DLD1 (cell line): ENCODE measurements around the gene SCN8A.

Source experiments
- in situ Hi-C: cut with HindIII; loops from 2 replicates; pipeline ENCODE4 v1.10.0; 2017; ENCODE audit warnings: low sequenced_read_pairs

SCN8A gene

GRCh38 chr12:51705450-51705849 is 114.4 kb downstream of the SCN8A start:
- in situ Hi-C loops, result no loop called here

GRCh38 chr12:51706206-51706605 is 115.2 kb downstream of the SCN8A start:
- in situ Hi-C loops, result no loop called here

GRCh38 chr12:51714666-51715065 is 123.6 kb downstream of the SCN8A start:
- in situ Hi-C loops, result no loop called here

GRCh38 chr12:51717326-51717925 is 126.4 kb downstream of the SCN8A start:
- in situ Hi-C loops, result no loop called here

GRCh38 chr12:51721282-51721940 is 130.4 kb downstream of the SCN8A start:
- in situ Hi-C loops, result no loop called here

- in situ Hi-C loops, result no loop called here
Measured at GRCh38 chr12:51722431-51722830, 131.4 kb downstream of the SCN8A start.

GRCh38 chr12:51726161-51726560 is 135.1 kb downstream of the SCN8A start:
- in situ Hi-C loops, result no loop called here

- in situ Hi-C loops, result no loop called here
Measured at GRCh38 chr12:51726931-51727330, 135.9 kb downstream of the SCN8A start.

- in situ Hi-C loops, result no loop called here
Measured at GRCh38 chr12:51729331-51729730, 138.3 kb downstream of the SCN8A start.

- in situ Hi-C loops, result no loop called here
Measured at GRCh38 chr12:51730745-51731144, 139.7 kb downstream of the SCN8A start.

GRCh38 chr12:51740536-51740935 is 149.5 kb downstream of the SCN8A start:
- in situ Hi-C loops, result no loop called here

GRCh38 chr12:51744235-51744634 is 153.2 kb downstream of the SCN8A start:
- in situ Hi-C loops, result no loop called here

GRCh38 chr12:51744957-51745356 is 153.9 kb downstream of the SCN8A start:
- in situ Hi-C loops, result no loop called here

GRCh38 chr12:51746416-51746815 is 155.4 kb downstream of the SCN8A start:
- in situ Hi-C loops, result no loop called here

GRCh38 chr12:51748235-51748634 is 157.2 kb downstream of the SCN8A start:
- in situ Hi-C loops, result no loop called here

- in situ Hi-C loops, result no loop called here
Measured at GRCh38 chr12:51749206-51749985, 158.4 kb downstream of the SCN8A start.

GRCh38 chr12:51749986-51750317 is 158.9 kb downstream of the SCN8A start:
- in situ Hi-C loops, result no loop called here

- in situ Hi-C loops, result no loop called here
Measured at GRCh38 chr12:51751661-51752060, 160.6 kb downstream of the SCN8A start.

- in situ Hi-C loops, result no loop called here
Measured at GRCh38 chr12:51752234-51752889, 161.3 kb downstream of the SCN8A start.

GRCh38 chr12:51753980-51754675 is 163.1 kb downstream of the SCN8A start:
- in situ Hi-C loops, result no loop called here

GRCh38 chr12:51755251-51755650 is 164.2 kb downstream of the SCN8A start:
- in situ Hi-C loops, result no loop called here
